K562 (cell line): Measurements from ENCODE around the gene UNC13A. TPM values are rescaled to one million over a fixed set of nuclear protein-coding genes. Genes with fewer than 3 reads are reported as not detected.

Source experiments
- ATF1 ChIP-seq, 2 experiments: fragments of 450-650 bp in 1 of 2; IDR thresholded peaks; 2 replicates each; pipeline ENCODE4 v1.6.1; 2016; ENCODE audit warnings: missing compliant biosample characterization in 1 of 2, missing genetic modification characterization in 1 of 2
- CHD2 ChIP-seq: IDR thresholded peaks from 2 replicates; pipeline ENCODE4 v1.6.1; 2011; ENCODE audit warnings: low read depth, low read length
- CREB1 ChIP-seq, 2 experiments: sonication (generic) in 1 of 2; formaldehyde crosslinking in 1 of 2; IDR thresholded peaks; 2 replicates each; pipeline versions ENCODE4 v1.6.1 to v1.8.0; 2012 to 2022; ENCODE audit warnings: inconsistent platforms in 1 of 2, mild to moderate bottlenecking in 1 of 2, missing genetic modification reagents in 1 of 2, moderate library complexity in 1 of 2
- CTCFL ChIP-seq: IDR thresholded peaks from 2 replicates; pipeline ENCODE4 v1.6.1; 2011; ENCODE audit warnings: borderline replicate concordance, low read depth, mild to moderate bottlenecking, moderate library complexity, low read length; ENCODE audit not compliant: insufficient read depth, poor library complexity, severe bottlenecking
- FOXP1 ChIP-seq: sonication (generic); formaldehyde crosslinking; IDR thresholded peaks from 2 replicates; pipeline ENCODE4 v1.8.0; 2022; ENCODE audit warnings: mild to moderate bottlenecking, missing genetic modification reagents
- FOXP4 ChIP-seq: sonication (generic); formaldehyde crosslinking; IDR thresholded peaks from 2 replicates; pipeline ENCODE4 v1.8.0; 2022; ENCODE audit warnings: mild to moderate bottlenecking, missing genetic modification reagents, borderline replicate concordance
- IFI16 ChIP-seq: fragments of 250-450 bp; sonication (Bioruptor Pico); IDR thresholded peaks from 2 replicates; pipeline ENCODE4 v2.1.2; 2022; ENCODE audit warnings: mild to moderate bottlenecking, inconsistent platforms
- SRF ChIP-seq, 2 experiments: fragments of 250-450, 450-650 bp in 1 of 2; sonication (Bioruptor Pico) in 1 of 2; sonication (generic) in 1 of 2; formaldehyde crosslinking; IDR thresholded peaks; 2 replicates each; pipeline versions ENCODE4 v1.5.0 to v1.5.1; 2020 to 2022; ENCODE audit warnings: mild to moderate bottlenecking in 1 of 2, missing genetic modification reagents in 1 of 2
- ZC3H8 ChIP-seq: fragments of 450-650 bp; IDR thresholded peaks from 2 replicates; pipeline ENCODE4 v1.6.1; 2017
- ZNF431 ChIP-seq: sonication (generic); formaldehyde crosslinking; IDR thresholded peaks from 2 replicates; pipeline ENCODE4 v1.8.0; 2022; ENCODE audit warnings: mild to moderate bottlenecking, missing genetic modification reagents
- polyA plus RNA-seq, 8 experiments: library from polyadenylated mRNA; depleted of rRNA in 4 of 8; stranded (reverse) in 5 of 8; unstranded in 3 of 8; fragments of >200 nt; fragmentation: Nextera tagmentation in 2 of 8; fragmentation: Illumina TruSeq in 1 of 8; extraction: Ambion mirVana in 2 of 8; extraction: Trizol in 1 of 8; gene quantifications; 2 replicates each; pipeline versions ENCODE4 v1.2.1 to v1.2.3, GENCODE V29; 2011 to 2014; ENCODE audit warnings: inconsistent platforms in 1 of 8, missing spikeins in 1 of 8
- total RNA-seq, 7 experiments: library from RNA; depleted of rRNA in 6 of 7; stranded (reverse); fragments of >200 nt in 6 of 7; fragmentation: Illumina TruSeq in 2 of 7; extraction: Trizol in 2 of 7; gene quantifications; 2 replicates each; pipeline versions ENCODE4 v1.2.1 to v1.2.3, GENCODE V29; 2011 to 2021; ENCODE audit warnings: low replicate concordance in 1 of 7
- TF ChIP-seq, protein P1 (sequence below), 2 experiments: fragments of 450-650 bp in 1 of 2; sonication (generic) in 1 of 2; formaldehyde crosslinking in 1 of 2; IDR thresholded peaks; 2 replicates each; pipeline versions ENCODE4 v1.7.1 to v1.9.0; 2016 to 2022; ENCODE audit warnings: inconsistent platforms in 1 of 2, mild to moderate bottlenecking in 1 of 2, missing genetic modification reagents in 1 of 2

The UNC13A gene
- total and polyA plus RNA-seq, 9 of the 15 experiments (the other 6 are each of a cell fraction or from before 2014, with no cell fraction given), result 0.03 to 1.0 (median 0.25) TPM

- TF ChIP-seq, protein P1, sequence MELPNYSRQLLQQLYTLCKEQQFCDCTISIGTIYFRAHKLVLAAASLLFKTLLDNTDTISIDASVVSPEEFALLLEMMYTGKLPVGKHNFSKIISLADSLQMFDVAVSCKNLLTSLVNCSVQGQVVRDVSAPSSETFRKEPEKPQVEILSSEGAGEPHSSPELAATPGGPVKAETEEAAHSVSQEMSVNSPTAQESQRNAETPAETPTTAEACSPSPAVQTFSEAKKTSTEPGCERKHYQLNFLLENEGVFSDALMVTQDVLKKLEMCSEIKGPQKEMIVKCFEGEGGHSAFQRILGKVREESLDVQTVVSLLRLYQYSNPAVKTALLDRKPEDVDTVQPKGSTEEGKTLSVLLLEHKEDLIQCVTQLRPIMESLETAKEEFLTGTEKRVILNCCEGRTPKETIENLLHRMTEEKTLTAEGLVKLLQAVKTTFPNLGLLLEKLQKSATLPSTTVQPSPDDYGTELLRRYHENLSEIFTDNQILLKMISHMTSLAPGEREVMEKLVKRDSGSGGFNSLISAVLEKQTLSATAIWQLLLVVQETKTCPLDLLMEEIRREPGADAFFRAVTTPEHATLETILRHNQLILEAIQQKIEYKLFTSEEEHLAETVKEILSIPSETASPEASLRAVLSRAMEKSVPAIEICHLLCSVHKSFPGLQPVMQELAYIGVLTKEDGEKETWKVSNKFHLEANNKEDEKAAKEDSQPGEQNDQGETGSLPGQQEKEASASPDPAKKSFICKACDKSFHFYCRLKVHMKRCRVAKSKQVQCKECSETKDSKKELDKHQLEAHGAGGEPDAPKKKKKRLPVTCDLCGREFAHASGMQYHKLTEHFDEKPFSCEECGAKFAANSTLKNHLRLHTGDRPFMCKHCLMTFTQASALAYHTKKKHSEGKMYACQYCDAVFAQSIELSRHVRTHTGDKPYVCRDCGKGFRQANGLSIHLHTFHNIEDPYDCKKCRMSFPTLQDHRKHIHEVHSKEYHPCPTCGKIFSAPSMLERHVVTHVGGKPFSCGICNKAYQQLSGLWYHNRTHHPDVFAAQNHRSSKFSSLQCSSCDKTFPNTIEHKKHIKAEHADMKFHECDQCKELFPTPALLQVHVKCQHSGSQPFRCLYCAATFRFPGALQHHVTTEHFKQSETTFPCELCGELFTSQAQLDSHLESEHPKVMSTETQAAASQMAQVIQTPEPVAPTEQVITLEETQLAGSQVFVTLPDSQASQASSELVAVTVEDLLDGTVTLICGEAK (IDR thresholded peaks at IDR 0.05), result no peak
- TF ChIP-seq, protein P1 (CRISPR knock-in tag; IDR thresholded peaks at IDR 0.05), result peak; percentile 40; the same call in 1 of the 2 replicates
- TF ChIP-seq IFI16 (CRISPR knock-in tag) (no peak), CTCFL (peak; percentile 20), ATF1 (CRISPR knock-in tag; IDR thresholded peaks at IDR 0.05) (peak; percentile 74), ATF1 (tag; IDR thresholded peaks at IDR 0.05) (peak; percentile 57), FOXP1 (CRISPR knock-in tag) (peak; percentile 44; the same call in 1 of the 2 replicates), FOXP4 (CRISPR knock-in tag) (0 out of 2 replicates have a peak, but pooled peaks have one; percentile 64), ZNF431 (CRISPR knock-in tag) (0 out of 2 replicates have a peak, but pooled peaks have one; percentile 38), SRF (CRISPR knock-in tag; IDR thresholded peaks at IDR 0.05) (peak in 1 of 2 experiments; percentile 64; a peak in 1 of 4 replicates), CREB1 (IDR thresholded peaks at IDR 0.05) (peak; percentile 88), CREB1 (CRISPR knock-in tag; IDR thresholded peaks at IDR 0.05) (peak; percentile 87), CHD2 (no peak), ZC3H8 (no peak)
Observed at GRCh38 chr19:17687857-17688784, at the start of gene UNC13A (continued).
